GM12875 (cell line): ENCODE data around the gene CDH11.

Experiments used
- H3K4me3 ChIP-seq: one replicate; pipeline ENCODE4 v1.5.1; 2011; ENCODE audit warnings: low read depth, low read length, control low read depth
- TF ChIP-seq, protein P1 (sequence below): IDR thresholded peaks from 2 replicates; pipeline ENCODE4 v1.5.1; 2011; ENCODE audit warnings: low read depth, mild to moderate bottlenecking, control low read depth, inconsistent platforms, low read length, moderate library complexity, borderline replicate concordance; ENCODE audit not compliant: insufficient read depth

CDH11 gene

DNA sequence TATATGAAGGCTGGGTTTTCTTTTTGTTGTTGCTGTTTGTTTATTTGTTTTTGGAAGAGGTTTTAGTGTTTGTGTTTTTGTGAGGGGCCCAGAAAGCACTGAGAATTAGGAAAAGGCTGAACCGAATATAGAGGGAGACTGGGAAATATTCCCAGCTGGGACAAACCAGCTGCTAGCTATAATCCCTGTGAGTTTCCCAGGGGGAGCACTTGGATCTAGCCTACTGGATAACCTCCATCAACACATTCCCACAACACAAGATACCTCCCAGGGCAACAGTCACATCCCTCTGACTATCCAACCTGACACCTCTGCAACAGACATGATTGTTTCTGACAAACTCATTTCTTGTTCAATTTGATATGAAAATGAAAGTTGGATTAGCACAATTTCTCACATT lies 16.7 kb downstream of the CDH11 start:
- H3K4me3 ChIP-seq, result no peak overlapping the region
- TF ChIP-seq, protein P1, sequence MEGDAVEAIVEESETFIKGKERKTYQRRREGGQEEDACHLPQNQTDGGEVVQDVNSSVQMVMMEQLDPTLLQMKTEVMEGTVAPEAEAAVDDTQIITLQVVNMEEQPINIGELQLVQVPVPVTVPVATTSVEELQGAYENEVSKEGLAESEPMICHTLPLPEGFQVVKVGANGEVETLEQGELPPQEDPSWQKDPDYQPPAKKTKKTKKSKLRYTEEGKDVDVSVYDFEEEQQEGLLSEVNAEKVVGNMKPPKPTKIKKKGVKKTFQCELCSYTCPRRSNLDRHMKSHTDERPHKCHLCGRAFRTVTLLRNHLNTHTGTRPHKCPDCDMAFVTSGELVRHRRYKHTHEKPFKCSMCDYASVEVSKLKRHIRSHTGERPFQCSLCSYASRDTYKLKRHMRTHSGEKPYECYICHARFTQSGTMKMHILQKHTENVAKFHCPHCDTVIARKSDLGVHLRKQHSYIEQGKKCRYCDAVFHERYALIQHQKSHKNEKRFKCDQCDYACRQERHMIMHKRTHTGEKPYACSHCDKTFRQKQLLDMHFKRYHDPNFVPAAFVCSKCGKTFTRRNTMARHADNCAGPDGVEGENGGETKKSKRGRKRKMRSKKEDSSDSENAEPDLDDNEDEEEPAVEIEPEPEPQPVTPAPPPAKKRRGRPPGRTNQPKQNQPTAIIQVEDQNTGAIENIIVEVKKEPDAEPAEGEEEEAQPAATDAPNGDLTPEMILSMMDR, result no peak

DNA sequence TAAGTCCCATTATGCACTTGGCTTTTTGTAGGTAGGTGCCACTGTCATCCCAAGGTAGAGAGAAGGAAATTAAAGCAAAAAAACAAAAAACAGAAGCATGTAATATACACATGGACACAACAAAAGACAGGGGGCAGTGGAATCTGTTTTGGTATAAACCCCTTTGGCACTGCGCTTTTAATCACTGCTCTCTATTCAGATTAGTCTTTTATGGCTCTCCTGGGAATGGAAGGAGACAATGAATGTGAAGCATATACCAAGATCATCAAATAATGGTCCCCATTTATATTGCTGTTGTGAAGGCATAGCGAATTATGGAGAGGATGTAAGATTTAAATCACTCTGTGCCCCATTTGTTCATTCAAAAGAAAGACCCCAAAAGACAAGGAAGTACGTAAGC lies 17.4 kb downstream of the CDH11 start:
- TF ChIP-seq, protein P1, result no peak
- no peak overlapping the region for H3K4me3 ChIP-seq

DNA sequence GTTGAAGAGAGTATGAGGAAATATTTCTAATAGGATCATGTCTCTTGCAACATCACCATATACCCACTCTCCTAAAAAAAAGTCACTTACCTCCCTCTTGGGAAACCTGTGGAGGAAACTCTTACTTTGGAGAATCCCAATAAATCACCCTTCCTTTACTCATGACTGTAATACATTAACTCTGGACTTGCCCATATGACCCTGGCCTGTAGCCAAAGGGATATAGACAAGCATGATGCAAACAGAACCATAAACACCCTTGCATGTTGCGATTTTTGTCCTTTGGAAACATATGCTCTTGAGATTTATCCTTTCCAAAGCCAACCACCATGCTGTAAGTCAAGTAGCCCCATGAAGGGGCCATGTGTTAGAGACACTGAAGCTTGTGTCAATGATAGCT lies 19.5 kb downstream of the CDH11 start:
- TF ChIP-seq, protein P1, result no peak
- H3K4me3 ChIP-seq, result no peak overlapping the region

DNA sequence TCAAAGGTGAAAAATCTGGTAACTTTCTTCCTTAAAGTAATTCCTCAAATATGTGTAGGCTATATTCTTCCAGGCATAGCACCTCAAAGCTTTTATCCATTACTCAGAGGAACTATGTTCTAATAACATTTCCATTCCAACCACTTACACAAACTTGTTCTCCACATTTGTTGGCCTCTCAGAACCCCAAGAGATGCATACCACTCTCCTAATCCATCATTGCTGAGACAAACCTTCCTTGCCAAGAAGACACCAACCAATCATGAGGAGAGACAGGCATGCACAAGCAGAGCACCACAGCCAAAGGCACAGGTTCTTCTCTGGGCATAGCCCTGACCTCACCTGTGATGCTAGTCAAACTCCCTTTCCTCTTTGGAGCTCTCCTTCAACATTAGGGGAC lies 20.9 kb downstream of the CDH11 start:
- TF ChIP-seq, protein P1, result no peak
- H3K4me3 ChIP-seq, result no peak overlapping the region

DNA sequence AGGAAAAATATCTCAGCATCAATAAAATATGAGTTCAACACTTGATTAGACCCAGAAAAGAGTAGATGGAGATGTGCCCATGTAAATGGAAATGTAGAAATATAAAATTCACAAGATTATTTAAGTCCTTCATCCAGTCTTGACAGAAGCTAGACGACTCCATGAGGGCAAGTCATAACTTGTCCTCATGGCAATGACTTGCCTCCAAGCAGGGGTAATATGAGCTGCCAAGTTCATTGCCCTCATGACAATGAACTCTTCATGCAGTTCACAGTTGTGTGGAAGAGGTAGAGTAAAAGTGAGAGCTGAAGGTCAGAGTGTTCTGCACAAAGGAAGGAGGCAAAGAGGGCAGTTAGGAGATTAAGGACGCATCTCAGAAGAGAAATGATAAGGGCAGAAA lies 22.3 kb downstream of the CDH11 start:
- TF ChIP-seq, protein P1, result no peak
- no peak overlapping the region for H3K4me3 ChIP-seq

DNA sequence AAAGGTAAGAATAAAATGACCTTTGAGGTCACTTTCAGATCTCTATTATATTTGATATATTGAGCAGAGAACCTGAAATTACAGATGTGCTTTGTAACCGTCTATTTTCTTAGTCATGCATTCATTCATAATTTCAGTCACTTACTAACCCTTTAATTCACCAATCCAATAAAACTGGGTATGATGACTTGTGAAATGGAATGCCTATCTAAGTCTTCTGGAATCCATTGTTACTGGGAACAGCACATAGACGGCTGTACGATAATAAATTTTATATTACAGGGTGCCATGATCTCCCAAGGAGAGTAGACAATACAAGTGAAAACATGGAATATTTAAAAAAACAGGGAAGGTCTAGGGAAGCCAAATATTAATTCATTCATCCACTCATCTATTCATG lies 22.9 kb downstream of the CDH11 start:
- H3K4me3 ChIP-seq, result no peak overlapping the region

DNA sequence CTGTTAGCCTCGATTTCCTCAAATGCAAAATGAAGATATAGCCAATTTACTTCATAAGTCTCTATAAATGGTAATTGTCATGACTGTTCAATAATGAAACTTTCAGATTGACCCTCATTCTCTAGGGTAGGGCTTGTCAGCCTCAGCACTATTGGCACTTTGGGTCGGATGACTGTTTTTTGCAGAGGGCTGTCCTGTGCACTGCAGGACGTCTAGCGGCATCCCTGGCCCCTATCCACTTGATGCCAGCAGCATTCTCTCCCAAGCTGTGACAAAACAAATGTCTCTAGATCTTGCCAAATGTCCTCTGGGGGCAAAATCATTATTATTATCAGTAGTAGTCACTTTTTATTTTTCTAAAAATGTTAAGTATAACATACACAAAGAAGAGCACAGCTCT lies 24.6 kb downstream of the CDH11 start:
- TF ChIP-seq, protein P1, result no peak
- H3K4me3 ChIP-seq, result no peak overlapping the region

More for the DNA sequence above, 22.9 kb downstream of the CDH11 start:
- TF ChIP-seq, protein P1, result no peak
